ENCODE measurements around the gene ART5. TPM values are rescaled to one million over a fixed set of nuclear protein-coding genes. Genes with fewer than 3 reads are reported as not detected.
A peak's percentile ranks its signal among the peaks of the same experiment; 100 is the strongest.

ART5 gene
- total and polyA plus RNA-seq, 9 of the 15 experiments (the other 6 are each of a cell fraction or from before 2014, with no cell fraction given), result 0.08 to 0.59 (median 0.33) TPM

- ChIA-PET POLR2A (no interaction called here), CTCF (ENCODE audit: low intra/inter-chr PET ratio) (no interaction called here)
- BruUV-seq (replicated peaks), result no TSS peak
- Histone ChIP-seq H2AFZ (ENCODE audit: low read depth, low read length) (no peak overlapping the region), H3K9ac (ENCODE audit: insufficient read depth in 1 of 2, low read depth in 2 of 2, low read length in 2 of 2) (no peak overlapping the region), H3K36me3 (ENCODE audit: control insufficient read depth, insufficient read depth, low read length) (no peaks in the 10 kb centered on the region), H4K20me1 (replicated peaks; ENCODE audit: control insufficient read depth, insufficient read depth, low read length) (no peaks in the 10 kb centered on the region), H3K9me3 (replicated peaks; ENCODE audit: control insufficient read depth, insufficient read depth, low read depth, low read length) (no peaks in the 10 kb centered on the region; the same call in 1 of the 2 replicates), H3K9me1 (ENCODE audit: control insufficient read depth, insufficient read depth, low read length) (no peaks in the 10 kb centered on the region), H3K4me2 (ENCODE audit: insufficient read depth, low read length) (no peak overlapping the region), H3K27ac (ENCODE audit: extremely low read depth, low read depth, low read length) (no peak overlapping the region), H3K4me1 (replicated peaks in 1 of 2; ENCODE audit: control insufficient read depth in 2 of 2, insufficient read depth in 2 of 2, low read length in 2 of 2) (peaks cover 9 to 13% of the 10 kb centered on the region in 2 experiments), H3K4me3 (no peak overlapping the region), H3K79me2 (ENCODE audit: control insufficient read depth, insufficient read depth, low read length) (no peaks in the 10 kb centered on the region), H3K27me3 (ENCODE audit: control insufficient read depth in 2 of 2, insufficient read depth in 2 of 2, low read length in 2 of 2) (peaks cover 0 to 5% of the 10 kb centered on the region in 2 experiments; a peak in 1 of 5 replicates)
- TF ChIP-seq CTCF (IDR thresholded peaks at IDR 0.05 in 2 of 3, conservative IDR thresholded peaks at IDR 0.05 in 1 of 3; ENCODE audit: insufficient read depth in 2 of 3, low read depth in 1 of 3, low read length in 3 of 3), result 0 out of 6 replicates have a peak, but pooled peaks of 1 of the 3 experiments have one; percentile 6
- TF ChIP-seq RBM14 (IDR thresholded peaks at IDR 0.05; ENCODE audit: borderline replicate concordance, insufficient read depth, low read depth, low read length), result no peak
- no peak for TF ChIP-seq GMEB1 (CRISPR knock-in tag; IDR thresholded peaks at IDR 0.05)
- no peak for TF ChIP-seq NELFE (IDR thresholded peaks at IDR 0.05; ENCODE audit: insufficient read depth, insufficient read length)
- no peak for TF ChIP-seq SAFB2 (IDR thresholded peaks at IDR 0.05; ENCODE audit: borderline replicate concordance, low read depth, low read length, severe bottlenecking)
- no peak for TF ChIP-seq XRCC5 (IDR thresholded peaks at IDR 0.05; ENCODE audit: low read depth, low read length)
- TF ChIP-seq ZNF232 (CRISPR knock-in tag; IDR thresholded peaks at IDR 0.05), result no peak
- TF ChIP-seq MTA3 (IDR thresholded peaks at IDR 0.05; ENCODE audit: borderline replicate concordance), result no peak
- ATAC-seq (no peak), DNase-seq (ENCODE audit: extremely low read depth in 1 of 4, low spot score in 3 of 4) (no peak), FAIRE-seq (no peak)
- 22% methylated on average over 6 of the region's 6 CpGs for WGBS (ENCODE audit: insufficient coverage, low coverage, missing lambda C conversion rate)
- in situ Hi-C loops (cut with MboI), result no loop called here
- intact Hi-C loops (cut with micrococcal nuclease), result no loop called here
These were observed 25.8 kb downstream of the ART5 start for GRCh38 chr11:3615998-3616397.
